GM12873 (cell line): ENCODE data around the gene DOCK2.

ENCODE experiments used
- TF ChIP-seq, protein P1 (sequence below): IDR thresholded peaks from 2 replicates; pipeline ENCODE4 v1.5.1; 2012; ENCODE audit warnings: low read depth, mild to moderate bottlenecking, moderate library complexity, low read length, control low read depth; ENCODE audit not compliant: insufficient read depth; ENCODE audit errors: missing control alignments

Gene DOCK2

GRCh38 chr5:169760229-169760628 lies 123.2 kb downstream of the DOCK2 start:
- TF ChIP-seq, protein P1, sequence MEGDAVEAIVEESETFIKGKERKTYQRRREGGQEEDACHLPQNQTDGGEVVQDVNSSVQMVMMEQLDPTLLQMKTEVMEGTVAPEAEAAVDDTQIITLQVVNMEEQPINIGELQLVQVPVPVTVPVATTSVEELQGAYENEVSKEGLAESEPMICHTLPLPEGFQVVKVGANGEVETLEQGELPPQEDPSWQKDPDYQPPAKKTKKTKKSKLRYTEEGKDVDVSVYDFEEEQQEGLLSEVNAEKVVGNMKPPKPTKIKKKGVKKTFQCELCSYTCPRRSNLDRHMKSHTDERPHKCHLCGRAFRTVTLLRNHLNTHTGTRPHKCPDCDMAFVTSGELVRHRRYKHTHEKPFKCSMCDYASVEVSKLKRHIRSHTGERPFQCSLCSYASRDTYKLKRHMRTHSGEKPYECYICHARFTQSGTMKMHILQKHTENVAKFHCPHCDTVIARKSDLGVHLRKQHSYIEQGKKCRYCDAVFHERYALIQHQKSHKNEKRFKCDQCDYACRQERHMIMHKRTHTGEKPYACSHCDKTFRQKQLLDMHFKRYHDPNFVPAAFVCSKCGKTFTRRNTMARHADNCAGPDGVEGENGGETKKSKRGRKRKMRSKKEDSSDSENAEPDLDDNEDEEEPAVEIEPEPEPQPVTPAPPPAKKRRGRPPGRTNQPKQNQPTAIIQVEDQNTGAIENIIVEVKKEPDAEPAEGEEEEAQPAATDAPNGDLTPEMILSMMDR, result no peak

GRCh38 chr5:169762338-169763095 lies 125.4 kb downstream of the DOCK2 start:
- TF ChIP-seq, protein P1, result no peak

- TF ChIP-seq, protein P1, result no peak
These were observed 126.4 kb downstream of the DOCK2 start for GRCh38 chr5:169763376-169764017.

DNA sequence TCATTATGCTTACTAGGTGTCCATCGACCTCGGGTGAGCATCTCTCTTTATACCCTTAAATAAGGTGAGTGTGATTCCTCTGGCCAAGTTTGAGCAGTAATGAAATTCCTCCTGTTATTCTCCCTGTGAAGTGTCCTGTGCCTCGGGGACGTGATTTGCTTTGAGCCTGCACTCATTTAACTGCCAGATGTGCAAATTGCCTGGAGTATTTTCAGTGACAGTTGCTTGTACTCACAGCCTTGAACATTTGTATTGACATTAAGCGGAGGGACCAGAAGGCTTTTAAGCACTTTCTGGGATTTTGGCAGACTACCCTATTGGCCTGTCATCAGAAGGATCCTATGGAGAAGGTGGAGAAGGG lies 126.9 kb downstream of the DOCK2 start:
- TF ChIP-seq, protein P1, result no peak

DNA sequence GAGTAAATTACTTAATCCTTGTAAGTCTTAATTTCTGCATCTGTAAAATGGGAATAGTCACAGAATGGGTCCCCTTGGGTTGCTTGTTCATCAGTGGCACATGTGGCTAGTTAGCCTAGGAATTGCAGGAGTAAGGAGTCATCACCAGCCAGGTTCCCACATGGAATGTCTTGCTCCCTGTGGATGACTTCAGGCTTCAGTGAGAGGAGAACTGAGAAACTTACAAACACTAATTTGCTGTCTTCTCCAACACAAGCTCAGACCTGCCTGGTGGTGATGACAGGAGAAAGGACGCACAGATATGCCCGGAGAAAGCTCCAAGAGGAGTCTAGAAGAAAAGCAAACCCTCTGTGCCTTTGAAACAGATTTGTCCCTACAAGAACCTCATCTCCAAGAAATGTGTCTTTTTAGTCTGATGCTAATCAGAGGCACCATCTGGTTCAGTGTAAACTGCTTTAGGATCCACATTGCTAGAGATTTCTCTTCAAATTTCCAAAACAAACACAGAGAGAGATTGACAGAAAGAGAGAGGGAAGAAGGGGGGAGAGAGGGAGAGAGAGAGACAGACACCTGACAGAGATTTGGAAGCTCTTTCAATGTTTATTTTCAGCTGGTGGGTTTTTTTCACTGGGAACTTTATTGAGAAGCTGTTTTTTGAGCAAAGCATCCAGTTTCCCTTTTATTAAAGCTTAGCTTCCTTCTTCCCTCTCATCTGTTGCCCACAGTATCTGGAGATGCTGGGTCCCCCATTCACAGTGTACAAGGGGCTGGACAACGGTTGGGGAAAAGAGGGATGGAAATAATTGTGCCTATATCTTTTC lies 128.3 kb downstream of the DOCK2 start:
- TF ChIP-seq, protein P1, result no peak

- TF ChIP-seq, protein P1, result no peak
These were observed 130.9 kb downstream of the DOCK2 start for GRCh38 chr5:169767938-169768337.

DNA sequence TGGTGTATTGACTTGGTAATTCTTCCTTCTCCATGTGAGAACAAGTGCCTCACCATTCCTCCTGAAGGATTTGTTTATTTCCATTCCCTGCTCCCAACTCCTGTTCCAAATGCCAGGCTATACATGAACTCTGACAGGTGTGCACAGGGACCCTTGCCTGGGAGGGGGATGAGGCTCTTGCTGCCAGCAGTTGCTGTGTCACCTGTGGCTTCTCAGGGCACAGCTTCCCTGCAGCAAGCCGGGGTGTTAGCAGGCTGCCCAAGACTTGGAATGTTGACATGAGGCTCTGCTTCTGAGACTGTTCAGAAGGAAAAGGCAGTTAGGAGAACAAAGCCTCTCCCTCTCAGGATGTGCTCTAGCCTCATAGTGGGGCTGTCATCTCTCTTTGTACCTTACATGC lies 131.3 kb downstream of the DOCK2 start:
- TF ChIP-seq, protein P1, result no peak
